Epithelial cell of proximal tubule (primary cell): Measurements from ENCODE around the gene COMT. TPM values are rescaled to one million over a fixed set of nuclear protein-coding genes. Genes with fewer than 3 reads are reported as not detected.

Experiments
- DNase-seq: peaks from one replicate; pipeline ENCODE4 v3.0.0-alpha.2; 2011; ENCODE audit warnings: low read depth
- H3K4me3 ChIP-seq: 2 replicates; pipeline ENCODE4 v1.5.1; 2011; ENCODE audit warnings: low read depth, mild to moderate bottlenecking, low read length
- CTCF ChIP-seq: conservative IDR thresholded peaks from 2 replicates; pipeline ENCODE4 v1.5.1; 2012; ENCODE audit warnings: low read depth, mild to moderate bottlenecking, low read length
- total RNA-seq: library from RNA; depleted of rRNA; stranded (reverse); fragments of >200 nt; gene quantifications from 2 replicates; pipeline ENCODE4 v1.2.3, GENCODE V29; 2015

The COMT gene
- total RNA-seq, 1 donor from 2014 or later = 272 TPM

GRCh38 chr22:19972652-19973550, 31.3 kb downstream of the COMT start:
- no peak for TF ChIP-seq CTCF

GRCh38 chr22:19973551-19974267, 32.1 kb downstream of the COMT start:
- TF ChIP-seq CTCF = no peak
- no peak overlapping the region for H3K4me3 ChIP-seq
- no peak for DNase-seq

More at GRCh38 chr22:19972652-19973550, 31.3 kb downstream of the COMT start:
- no peak overlapping the region for H3K4me3 ChIP-seq
- DNase-seq = no peak

- TF ChIP-seq CTCF = no peak
- H3K4me3 ChIP-seq = no peak overlapping the region
- DNase-seq = no peak
Observed at GRCh38 chr22:19974268-19974861, 32.8 kb downstream of the COMT start.

- H3K4me3 ChIP-seq = no peak overlapping the region
- no peak for DNase-seq
- no peak for TF ChIP-seq CTCF
Observed at GRCh38 chr22:19974935-19975706, 33.5 kb downstream of the COMT start.

GRCh38 chr22:19975707-19976035, 34.1 kb downstream of the COMT start:
- H3K4me3 ChIP-seq = no peak overlapping the region
- no peak for TF ChIP-seq CTCF
- DNase-seq = no peak

GRCh38 chr22:19976671-19977070, 35.1 kb downstream of the COMT start:
- no peak for TF ChIP-seq CTCF
- DNase-seq = no peak
- H3K4me3 ChIP-seq = no peak overlapping the region
